Retinal pigment epithelial cell (primary cell): Measurements from ENCODE around the gene PLD4.
"Not testable (repeated sequence)": the region's sequence is repeated elsewhere in the genome, so short reads cannot be mapped to it uniquely, and the experiment has no call there.

Experiments used
- DNase-seq: peaks from one replicate; pipeline ENCODE4 v3.0.0-alpha.2; 2010; ENCODE audit warnings: low read depth
- H3K4me3 ChIP-seq: 2 replicates; pipeline ENCODE4 v1.5.1; 2011; ENCODE audit warnings: mild to moderate bottlenecking, low read length, control low read depth, moderate library complexity
- TF ChIP-seq, protein P1 (sequence below): conservative IDR thresholded peaks from 2 replicates; pipeline ENCODE4 v1.5.1; 2011; ENCODE audit warnings: low read depth, low read length, control low read depth, inconsistent platforms

PLD4 gene

DNA sequence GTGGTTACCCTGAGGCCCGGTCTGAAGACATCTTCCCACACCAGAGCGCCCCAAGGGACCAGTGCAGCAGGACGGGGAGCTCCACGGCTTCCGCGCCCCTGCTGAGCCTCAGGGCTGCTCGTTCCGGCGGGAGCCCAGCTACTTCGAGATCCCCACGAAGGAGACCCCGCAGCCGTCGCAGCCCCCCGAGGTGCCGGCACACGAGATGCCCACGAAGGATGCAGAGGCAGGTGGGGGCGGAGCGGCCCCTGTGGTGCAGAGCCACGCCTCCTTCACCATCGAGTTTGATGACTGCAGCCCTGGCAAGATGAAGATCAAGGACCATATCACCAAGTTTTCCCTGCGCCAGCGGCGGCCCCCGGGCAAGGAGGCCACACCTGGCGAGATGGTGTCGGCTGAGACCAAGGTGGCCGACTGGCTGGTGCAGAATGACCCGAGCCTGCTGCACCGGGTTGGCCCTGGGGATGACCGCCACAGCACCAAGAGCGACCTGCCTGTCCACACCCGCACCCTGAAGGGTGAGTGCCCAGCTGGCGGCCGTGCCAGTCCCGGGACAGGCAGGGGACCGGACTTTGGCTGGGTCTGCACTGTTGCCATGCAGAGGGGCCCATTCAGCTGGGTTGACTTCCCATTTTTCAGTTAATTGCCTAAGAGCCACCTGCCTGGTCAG lies 41.6 kb upstream of the PLD4 start:
- TF ChIP-seq, protein P1, sequence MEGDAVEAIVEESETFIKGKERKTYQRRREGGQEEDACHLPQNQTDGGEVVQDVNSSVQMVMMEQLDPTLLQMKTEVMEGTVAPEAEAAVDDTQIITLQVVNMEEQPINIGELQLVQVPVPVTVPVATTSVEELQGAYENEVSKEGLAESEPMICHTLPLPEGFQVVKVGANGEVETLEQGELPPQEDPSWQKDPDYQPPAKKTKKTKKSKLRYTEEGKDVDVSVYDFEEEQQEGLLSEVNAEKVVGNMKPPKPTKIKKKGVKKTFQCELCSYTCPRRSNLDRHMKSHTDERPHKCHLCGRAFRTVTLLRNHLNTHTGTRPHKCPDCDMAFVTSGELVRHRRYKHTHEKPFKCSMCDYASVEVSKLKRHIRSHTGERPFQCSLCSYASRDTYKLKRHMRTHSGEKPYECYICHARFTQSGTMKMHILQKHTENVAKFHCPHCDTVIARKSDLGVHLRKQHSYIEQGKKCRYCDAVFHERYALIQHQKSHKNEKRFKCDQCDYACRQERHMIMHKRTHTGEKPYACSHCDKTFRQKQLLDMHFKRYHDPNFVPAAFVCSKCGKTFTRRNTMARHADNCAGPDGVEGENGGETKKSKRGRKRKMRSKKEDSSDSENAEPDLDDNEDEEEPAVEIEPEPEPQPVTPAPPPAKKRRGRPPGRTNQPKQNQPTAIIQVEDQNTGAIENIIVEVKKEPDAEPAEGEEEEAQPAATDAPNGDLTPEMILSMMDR: no peak
- H3K4me3 ChIP-seq: no peak overlapping the region
- no peak for DNase-seq

DNA sequence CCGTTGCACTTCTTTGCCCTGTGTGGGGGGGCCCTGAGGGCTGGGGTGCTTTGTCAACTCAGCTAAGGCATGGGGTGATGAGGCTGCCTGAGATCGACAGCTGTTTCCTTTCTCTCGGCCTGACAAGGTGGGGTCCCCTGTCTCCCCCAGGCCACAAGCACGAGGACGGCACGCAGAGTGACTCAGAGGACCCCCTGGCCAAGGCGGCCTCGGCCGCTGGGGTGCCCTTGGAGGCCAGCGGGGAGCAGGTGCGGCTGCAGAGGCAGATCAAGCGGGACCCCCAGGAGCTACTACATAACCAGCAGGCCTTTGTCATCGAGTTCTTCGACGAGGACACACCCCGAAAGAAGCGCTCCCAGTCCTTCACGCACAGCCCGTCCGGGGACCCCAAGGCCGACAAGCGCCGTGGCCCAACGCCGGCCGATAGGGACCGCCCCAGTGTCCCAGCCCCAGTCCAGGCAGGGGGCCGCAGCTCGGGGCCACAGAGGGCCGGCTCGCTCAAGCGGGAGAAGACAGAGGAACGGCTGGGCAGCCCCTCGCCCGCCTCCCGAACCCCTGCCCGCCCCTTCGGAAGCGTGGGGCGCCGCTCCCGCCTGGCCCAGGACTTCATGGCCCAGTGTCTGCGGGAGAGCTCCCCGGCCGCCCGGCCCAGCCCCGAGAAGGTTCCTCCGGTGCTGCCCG lies 40.9 kb upstream of the PLD4 start:
- DNase-seq: no peak
- TF ChIP-seq, protein P1: no peak
- H3K4me3 ChIP-seq: no peak overlapping the region

DNA sequence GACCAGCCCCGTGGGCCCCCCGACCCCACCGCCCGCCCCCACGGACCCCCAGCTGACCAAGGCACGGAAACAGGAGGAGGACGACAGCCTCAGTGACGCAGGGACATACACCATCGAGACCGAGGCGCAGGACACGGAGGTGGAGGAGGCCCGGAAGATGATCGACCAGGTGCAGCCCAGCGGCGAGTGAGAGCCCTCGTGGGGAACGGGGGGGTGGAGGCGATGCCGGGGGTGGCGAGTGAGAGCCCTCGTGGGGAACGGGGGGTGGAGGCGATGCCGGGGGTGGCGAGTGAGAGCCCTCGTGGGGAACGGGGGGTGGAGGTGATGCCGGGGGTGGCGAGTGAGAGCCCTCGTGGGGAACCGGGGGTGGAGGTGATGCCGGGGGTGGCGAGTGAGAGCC lies 40.3 kb upstream of the PLD4 start:
- H3K4me3 ChIP-seq, DNase-seq: not testable (repeated sequence)

DNA sequence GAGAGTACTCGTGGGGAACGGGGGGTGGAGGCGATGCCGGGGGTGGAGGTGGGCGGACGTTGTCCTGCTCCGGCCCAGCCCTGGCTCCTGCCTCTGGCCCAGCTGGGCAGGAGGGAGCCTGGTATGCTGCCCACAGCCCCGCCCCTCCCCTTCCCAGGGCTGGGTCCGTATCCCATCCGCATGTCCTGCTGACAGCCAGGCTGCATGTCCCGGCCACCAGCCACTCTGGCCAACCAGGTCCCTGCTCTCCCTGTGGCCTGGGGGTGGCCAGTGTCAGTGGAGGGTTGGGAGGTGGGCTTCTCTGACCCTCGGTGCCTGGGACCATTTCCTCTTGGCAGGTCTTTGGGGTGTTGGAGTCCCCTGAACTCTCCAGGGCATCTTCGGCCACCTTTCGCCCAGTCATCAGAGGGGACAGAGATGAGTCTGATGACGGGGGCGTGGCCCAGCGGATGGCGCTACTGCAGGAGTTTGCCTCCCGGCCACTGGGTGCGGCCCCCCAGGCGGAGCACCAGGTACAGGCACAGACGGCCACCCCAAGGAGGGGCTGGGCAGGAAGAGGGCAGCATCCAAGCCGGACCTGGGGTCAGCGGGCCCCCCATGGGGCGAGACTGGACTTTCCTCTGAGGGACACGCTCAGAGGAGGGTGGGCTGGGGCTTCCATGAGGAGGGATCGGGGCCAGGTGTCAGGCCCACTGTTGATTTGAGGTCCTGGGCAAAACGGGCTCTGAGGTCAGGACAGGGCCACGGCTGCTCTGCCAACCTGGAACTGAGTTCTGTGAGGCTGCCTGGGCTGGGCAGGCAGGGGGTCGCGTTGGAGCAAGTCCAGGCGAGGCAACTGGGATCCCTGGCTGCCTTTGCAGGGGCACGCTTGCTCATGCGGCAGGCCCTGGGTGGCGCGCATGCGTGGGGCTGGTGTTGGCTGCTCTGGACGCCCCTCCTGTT lies 39.4 kb upstream of the PLD4 start:
- DNase-seq: no peak
- H3K4me3 ChIP-seq: no peak overlapping the region
- TF ChIP-seq, protein P1: no peak

DNA sequence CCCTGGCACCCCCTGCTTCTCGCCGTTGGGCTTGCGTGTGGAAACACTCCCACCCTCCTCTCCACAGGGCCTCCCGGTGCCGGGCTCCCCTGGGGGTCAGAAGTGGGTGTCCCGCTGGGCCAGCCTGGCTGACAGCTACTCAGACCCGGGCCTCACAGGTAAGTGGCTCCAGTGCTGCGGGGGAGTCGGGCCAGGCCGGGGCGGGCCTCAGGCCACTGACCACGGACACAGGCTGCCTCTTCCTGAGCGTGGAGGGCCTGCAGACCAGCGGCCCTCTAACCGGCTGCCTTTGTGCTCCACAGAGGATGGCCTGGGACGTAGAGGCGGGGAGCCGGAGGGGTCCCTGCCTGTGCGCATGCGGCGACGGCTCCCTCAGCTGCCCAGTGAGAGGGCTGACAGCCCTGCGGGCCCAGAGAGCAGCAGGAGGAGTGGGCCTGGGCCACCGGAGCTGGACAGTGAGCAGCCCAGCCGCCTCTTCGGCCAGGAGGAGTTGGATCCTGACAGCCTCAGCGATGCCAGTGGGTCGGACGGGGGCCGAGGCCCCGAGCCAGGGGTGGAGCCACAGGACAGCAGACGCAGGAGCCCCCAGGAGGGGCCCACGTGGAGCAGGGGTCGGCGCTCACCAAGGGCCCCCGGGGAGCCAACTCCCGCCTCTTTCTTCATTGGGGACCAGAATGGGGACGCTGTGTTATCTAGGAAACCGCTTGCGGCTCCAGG lies 38.5 kb upstream of the PLD4 start:
- no peak for DNase-seq
- H3K4me3 ChIP-seq: no peak overlapping the region
- TF ChIP-seq, protein P1: no peak

DNA sequence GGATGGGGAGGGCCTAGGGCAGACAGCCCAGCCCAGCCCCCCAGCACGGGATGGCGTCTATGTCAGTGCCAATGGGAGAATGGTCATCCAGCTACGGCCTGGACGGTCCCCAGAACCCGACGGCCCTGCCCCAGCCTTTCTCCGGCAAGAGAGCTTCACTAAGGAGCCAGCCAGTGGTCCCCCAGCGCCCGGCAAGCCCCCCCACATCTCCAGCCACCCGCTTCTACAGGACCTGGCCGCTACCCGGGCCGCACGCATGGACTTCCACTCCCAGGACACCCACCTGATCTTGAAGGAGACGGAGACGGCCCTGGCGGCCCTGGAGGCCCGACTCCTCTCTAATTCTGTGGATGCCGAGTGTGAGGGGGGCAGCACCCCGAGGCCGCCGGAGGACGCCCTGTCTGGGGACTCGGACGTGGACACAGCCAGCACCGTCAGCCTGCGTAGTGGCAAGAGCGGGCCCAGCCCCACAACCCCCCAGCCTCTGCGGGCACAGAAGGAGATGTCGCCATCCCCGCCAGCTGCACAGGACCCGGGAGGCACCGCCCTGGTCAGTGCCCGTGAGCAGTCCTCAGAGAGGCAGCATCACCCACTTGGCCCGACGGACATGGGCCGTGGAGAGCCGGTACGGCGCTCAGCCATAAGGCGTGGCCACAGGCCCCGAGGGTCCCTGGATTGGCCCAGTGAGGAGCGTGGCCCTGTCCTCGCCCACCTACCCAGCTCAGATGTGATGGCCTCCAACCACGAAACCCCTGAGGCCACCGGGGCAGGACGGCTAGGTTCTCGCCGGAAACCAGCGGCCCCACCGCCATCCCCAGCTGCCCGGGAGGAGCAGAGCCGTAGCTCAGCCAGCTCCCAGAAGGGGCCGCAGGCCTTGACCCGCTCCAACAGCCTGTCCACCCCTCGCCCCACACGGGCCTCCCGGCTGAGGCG lies 37.7 kb upstream of the PLD4 start:
- no peak for DNase-seq

More for the DNA sequence above, 37.7 kb upstream of the PLD4 start:
- TF ChIP-seq, protein P1: no peak
- no peak overlapping the region for H3K4me3 ChIP-seq
